Ovary (tissue), 9 donors: Measurements from ENCODE around the gene TBC1D26. TPM values are rescaled to one million over a fixed set of nuclear protein-coding genes. Genes with fewer than 3 reads are reported as not detected.

ENCODE experiments used
- DNase-seq, 5 donors: peaks; one replicate each; pipeline ENCODE4 v3.0.0-alpha.2; 2019 to 2020
- H3K27ac ChIP-seq, 2 donors: fragments of 200-600 bp; one replicate each; pipeline versions ENCODE4 v1.5.1 to v1.8.0; 2019 to 2022
- H3K27me3 ChIP-seq: fragments of 200-600 bp; one replicate; pipeline ENCODE4 v1.8.0; 2022
- H3K36me3 ChIP-seq: fragments of 200-600 bp; sonication (generic); one replicate; pipeline ENCODE4 v1.5.1; 2019
- H3K4me1 ChIP-seq: one replicate; pipeline ENCODE4 v1.8.1; 2013; ENCODE audit warnings: mild to moderate bottlenecking, moderate library complexity; ENCODE audit not compliant: insufficient read depth
- H3K4me3 ChIP-seq: fragments of 200-600 bp; sonication (generic); one replicate; pipeline ENCODE4 v1.5.1; 2017
- H3K9me3 ChIP-seq, 2 donors: fragments of 200-600 bp in 1 of 2; sonication (generic) in 1 of 2; one replicate each; pipeline versions ENCODE4 v1.5.1 to v1.8.1; 2013 to 2019; ENCODE audit warnings: mild to moderate bottlenecking in 1 of 2, moderate library complexity in 1 of 2
- CTCF ChIP-seq, 3 donors: fragments of 450-650 bp in 2 of 3; fragments of 200-600 bp in 1 of 3; IDR thresholded peaks; one replicate each; pipeline versions ENCODE4 v1.5.1 to v1.8.0; 2016 to 2022; ENCODE audit warnings: antibody characterized with exemption in 3 of 3, mild to moderate bottlenecking in 1 of 3
- EP300 ChIP-seq: sonication (generic); formaldehyde crosslinking; IDR thresholded peaks from one replicate; pipeline ENCODE4 v1.6.1; 2017; ENCODE audit warnings: antibody characterized with exemption
- POLR2A ChIP-seq: fragments of 450-650 bp; IDR thresholded peaks from one replicate; pipeline ENCODE4 v1.6.1; 2017; ENCODE audit warnings: antibody characterized with exemption, mild to moderate bottlenecking, moderate library complexity
- WGBS, 3 donors: extraction: QIAGEN DNeasy Blood & Tissue Kit in 1 of 3; methylation state at CpG; one replicate each; pipeline versions ENCODE4 v1.1.5 to v1.1.7; 2013 to 2017; 5-methylcytosine and 5-hydroxymethylcytosine counted together
- intact Hi-C, 4 donors: fragments of 100-400 bp; cut with DNase I; formaldehyde crosslinking; loops; one replicate each; pipeline versions ENCODE4 v1.11.0 to v1.15.1; 2022 to 2023
- polyA plus RNA-seq, 2 donors: library from polyadenylated mRNA; stranded (reverse); fragments of 200-250 nt in 1 of 2; fragments of 350-450 nt in 1 of 2; fragmentation: Illumina TruSeq in 1 of 2; extraction: RNeasy Lipid Tissue Mini Kit (QIAGEN cat#74804) in 1 of 2; gene quantifications; one replicate each; pipeline ENCODE4 v1.2.3, GENCODE V29; 2013 to 2014
- total RNA-seq, 7 donors: library from RNA; depleted of rRNA in 2 of 7; stranded (reverse); fragments of >200 nt in 2 of 7; fragmentation: NEBNext Ultra II Directional in 3 of 7; extraction: Animal tissue kit (Norgen Biotek cat#: 25700) in 3 of 7; gene quantifications; one replicate each; pipeline versions ENCODE4 v1.1.0 to v1.2.4, GENCODE V29; 2016 to 2023
- donor health status: DM: no; HTN: no; CAD: no; lungs with moderate emphysema.
- donor health status: DM: no; HTN: no; CAD: no.
- donor health status: Bipolar disorder and iron deficiency.
- donor health status: DM: yes; HTN: yes; CAD: no.
- donor health status: DM: no; HTN: no; CAD: no.
- donor health status: DM: yes; HTN: yes; CAD: no.

The TBC1D26 gene
- total and polyA plus RNA-seq, 9 donors: 0.08 to 0.69 (median 0.38) TPM; not detected in 3

- Histone ChIP-seq H3K4me1 (no peaks in the 10 kb centered on the region), H3K27ac (no peak overlapping the region), H3K36me3 (no peaks in the 10 kb centered on the region), H3K9me3 (no peaks in the 10 kb centered on the region), H3K27me3 (no peaks in the 10 kb centered on the region), H3K4me3 (no peak overlapping the region)
- no peak for DNase-seq
- no peak for TF ChIP-seq POLR2A
- no peak for TF ChIP-seq CTCF (IDR thresholded peaks at IDR 0.05)
- TF ChIP-seq EP300: no peak
- intact Hi-C loops: no loop called here
- WGBS, 3 donors: 86 to 89% (median 89%) methylated on average over 4 of the region's 4 CpGs
Observed at GRCh38 chr17:15777717-15778116, 45.6 kb downstream of the TBC1D26 start.

GRCh38 chr17:15779119-15779518, 47.0 kb downstream of the TBC1D26 start:
- TF ChIP-seq EP300: no peak
- no peak for TF ChIP-seq POLR2A
- no peak for TF ChIP-seq CTCF (IDR thresholded peaks at IDR 0.05)
- DNase-seq: no peak

GRCh38 chr17:15780188-15780587, 48.1 kb downstream of the TBC1D26 start:
- no peaks in the 10 kb centered on the region for H3K27me3 ChIP-seq
- H3K4me1 ChIP-seq: no peaks in the 10 kb centered on the region
- H3K4me3 ChIP-seq: no peak overlapping the region
- no peaks in the 10 kb centered on the region for H3K36me3 ChIP-seq
- intact Hi-C loops: no loop called here
- H3K9me3 ChIP-seq: no peaks in the 10 kb centered on the region
- TF ChIP-seq EP300 (no peak), CTCF (IDR thresholded peaks at IDR 0.05) (no peak), POLR2A (no peak)
- DNase-seq: no peak
- no peak overlapping the region for H3K27ac ChIP-seq

More at GRCh38 chr17:15779119-15779518, 47.0 kb downstream of the TBC1D26 start:
- intact Hi-C loops: no loop called here
- Histone ChIP-seq H3K36me3 (no peaks in the 10 kb centered on the region), H3K27ac (no peak overlapping the region), H3K27me3 (no peaks in the 10 kb centered on the region), H3K4me3 (no peak overlapping the region), H3K4me1 (no peaks in the 10 kb centered on the region), H3K9me3 (no peaks in the 10 kb centered on the region)
- 86 to 93% (median 93%) methylated on average over 1 of the region's 1 CpG for WGBS, 3 donors

GRCh38 chr17:15782866-15783265, 50.8 kb downstream of the TBC1D26 start:
- H3K4me3 ChIP-seq: peak overlapping the region; percentile 38
- 2 to 4% (median 4%) methylated on average over 25 to 32 of the region's 32 CpGs for WGBS, 3 donors
- no peaks in the 10 kb centered on the region for H3K36me3 ChIP-seq
- H3K27ac ChIP-seq: peak overlapping the region in 1 of 2 donors; percentile 27
- H3K9me3 ChIP-seq: no peaks in the 10 kb centered on the region
- TF ChIP-seq POLR2A (no peak), CTCF (IDR thresholded peaks at IDR 0.05) (no peak), EP300 (no peak)
- H3K27me3 ChIP-seq: no peaks in the 10 kb centered on the region
- no peaks in the 10 kb centered on the region for H3K4me1 ChIP-seq
- peak; percentile 59 to 83 (median 76) for DNase-seq
- intact Hi-C loops: no loop called here
